WTC11 (cell line): Measurements from ENCODE around the gene TRPM4. TPM values are rescaled to one million over a fixed set of nuclear protein-coding genes. Genes with fewer than 3 reads are reported as not detected.
A peak's percentile ranks its signal among the peaks of the same experiment; 100 is the strongest.

Source experiments
- ATAC-seq: fragments of 200-7000 bp; cut with Tn5 transposase; 2 replicates; pipeline ENCODE4 v1.10.0; 2021; ENCODE audit warnings: mild to moderate bottlenecking, moderate library complexity
- CTCF ChIA-PET: fragments of 300-600 bp; sonication (Branson Sonifier 250); formaldehyde crosslinking; loops from one replicate; lab custom pipeline; 2021; ENCODE audit warnings: antibody characterized with exemption; lab: Charles Lee
- POLR2A ChIA-PET: fragments of 350-600 bp; sonication (Branson Sonifier 250); formaldehyde crosslinking; loops from one replicate; lab custom pipeline; 2021; ENCODE audit warnings: antibody characterized with exemption; lab: Charles Lee
- DNase-seq: peaks from one replicate; pipeline ENCODE4 v3.0.0; 2021; ENCODE audit warnings: low spot score
- H3K27ac Mint-ChIP-seq: 2 replicates; pipeline ENCODE4 v1.8.0; 2021; ENCODE audit warnings: mixed read lengths
- H3K27me3 Mint-ChIP-seq: 2 replicates; pipeline ENCODE4 v1.8.0; 2021; ENCODE audit warnings: low read depth, mild to moderate bottlenecking, moderate library complexity, mixed read lengths
- H3K36me3 Mint-ChIP-seq: 2 replicates; pipeline ENCODE4 v1.8.0; 2021; ENCODE audit warnings: mixed read lengths
- H3K4me1 Mint-ChIP-seq: 2 replicates; pipeline ENCODE4 v1.8.0; 2022; ENCODE audit warnings: mixed read lengths
- H3K4me3 Mint-ChIP-seq: 2 replicates; pipeline ENCODE4 v1.8.0; 2021; ENCODE audit warnings: mild to moderate bottlenecking, moderate library complexity, mixed read lengths
- H3K9me3 Mint-ChIP-seq: 2 replicates; pipeline ENCODE4 v1.8.0; 2021; ENCODE audit warnings: mixed read lengths
- CDX4 ChIP-seq: fragments of 250-450 bp; sonication (Bioruptor Pico); IDR thresholded peaks from 2 replicates; pipeline ENCODE4 v1.9.0; 2021; ENCODE audit warnings: moderate library complexity, mild to moderate bottlenecking, inconsistent platforms, borderline replicate concordance
- CTCF ChIP-seq: fragments of 200-600 bp; IDR thresholded peaks from 2 replicates; pipeline ENCODE4 v1.8.0; 2022; ENCODE audit warnings: antibody characterized with exemption
- EMX1 ChIP-seq: fragments of 250-450 bp; sonication (Bioruptor Pico); IDR thresholded peaks from 2 replicates; pipeline ENCODE4 v1.8.0; 2021; ENCODE audit warnings: mild to moderate bottlenecking
- ETV6 ChIP-seq: sonication (generic); formaldehyde crosslinking; IDR thresholded peaks from 2 replicates; pipeline ENCODE4 v1.8.1; 2022; ENCODE audit warnings: mild to moderate bottlenecking, missing genetic modification reagents
- IRF2 ChIP-seq: sonication (generic); formaldehyde crosslinking; IDR thresholded peaks from 2 replicates; pipeline ENCODE4 v1.8.0; 2022; ENCODE audit warnings: low read depth, missing genetic modification reagents, borderline replicate concordance
- JAZF1 ChIP-seq: fragments of 250-450 bp; sonication (Bioruptor Pico); IDR thresholded peaks from 2 replicates; pipeline ENCODE4 v1.9.0; 2021; ENCODE audit warnings: moderate library complexity, mild to moderate bottlenecking, inconsistent platforms
- KAT7 ChIP-seq: sonication (generic); formaldehyde crosslinking; IDR thresholded peaks from 2 replicates; pipeline ENCODE4 v1.8.1; 2023; ENCODE audit warnings: missing genetic modification reagents, mild to moderate bottlenecking, borderline replicate concordance
- MXD4 ChIP-seq: fragments of 250-450 bp; sonication (Bioruptor Pico); IDR thresholded peaks from 2 replicates; pipeline ENCODE4 v1.8.0; 2021; ENCODE audit warnings: mild to moderate bottlenecking, moderate library complexity, borderline replicate concordance
- NR2C2 ChIP-seq: sonication (generic); formaldehyde crosslinking; IDR thresholded peaks from 2 replicates; pipeline ENCODE4 v1.8.0; 2022; ENCODE audit warnings: mild to moderate bottlenecking, missing genetic modification reagents
- PRRX2 ChIP-seq: fragments of 250-450 bp; sonication (Bioruptor Pico); IDR thresholded peaks from 2 replicates; pipeline ENCODE4 v1.8.0; 2021; ENCODE audit warnings: mild to moderate bottlenecking
- TCF7 ChIP-seq: sonication (generic); formaldehyde crosslinking; IDR thresholded peaks from 2 replicates; pipeline ENCODE4 v1.8.0; 2022; ENCODE audit warnings: mild to moderate bottlenecking, low read depth, missing genetic modification reagents, moderate library complexity
- ZNF121 ChIP-seq: sonication (generic); formaldehyde crosslinking; IDR thresholded peaks from 2 replicates; pipeline ENCODE4 v1.8.0; 2023; ENCODE audit warnings: missing genetic modification reagents
- ZNF396 ChIP-seq: fragments of 250-450 bp; sonication (Bioruptor Pico); IDR thresholded peaks from 2 replicates; pipeline ENCODE4 v1.8.0; 2021; ENCODE audit warnings: mild to moderate bottlenecking, moderate library complexity, borderline replicate concordance
- ZNF532 ChIP-seq: fragments of 250-450 bp; sonication (Bioruptor Pico); IDR thresholded peaks from 2 replicates; pipeline ENCODE4 v1.9.0; 2021; ENCODE audit warnings: mild to moderate bottlenecking, borderline replicate concordance
- total RNA-seq: library from RNA; stranded (reverse); gene quantifications from 3 replicates; pipeline ENCODE4 v1.2.3, GENCODE V29; 2021
- TF ChIP-seq, protein P1 (sequence below): sonication (generic); formaldehyde crosslinking; IDR thresholded peaks from 2 replicates; pipeline ENCODE4 v1.8.1; 2022; ENCODE audit warnings: low read depth, mild to moderate bottlenecking, moderate library complexity, missing genetic modification reagents, borderline replicate concordance
- TF ChIP-seq, protein P2 (sequence below): sonication (generic); formaldehyde crosslinking; conservative IDR thresholded peaks from 2 replicates; pipeline ENCODE4 v1.8.1; 2022; ENCODE audit warnings: mild to moderate bottlenecking, missing genetic modification reagents
- TF ChIP-seq, protein P3 (sequence below): sonication (generic); formaldehyde crosslinking; conservative IDR thresholded peaks from 2 replicates; pipeline ENCODE4 v1.8.1; 2023; ENCODE audit warnings: mild to moderate bottlenecking, low read depth, missing genetic modification reagents, moderate library complexity

TRPM4 gene
- total RNA-seq, 1 experiment from 2014 or later: 15.5 TPM

DNA sequence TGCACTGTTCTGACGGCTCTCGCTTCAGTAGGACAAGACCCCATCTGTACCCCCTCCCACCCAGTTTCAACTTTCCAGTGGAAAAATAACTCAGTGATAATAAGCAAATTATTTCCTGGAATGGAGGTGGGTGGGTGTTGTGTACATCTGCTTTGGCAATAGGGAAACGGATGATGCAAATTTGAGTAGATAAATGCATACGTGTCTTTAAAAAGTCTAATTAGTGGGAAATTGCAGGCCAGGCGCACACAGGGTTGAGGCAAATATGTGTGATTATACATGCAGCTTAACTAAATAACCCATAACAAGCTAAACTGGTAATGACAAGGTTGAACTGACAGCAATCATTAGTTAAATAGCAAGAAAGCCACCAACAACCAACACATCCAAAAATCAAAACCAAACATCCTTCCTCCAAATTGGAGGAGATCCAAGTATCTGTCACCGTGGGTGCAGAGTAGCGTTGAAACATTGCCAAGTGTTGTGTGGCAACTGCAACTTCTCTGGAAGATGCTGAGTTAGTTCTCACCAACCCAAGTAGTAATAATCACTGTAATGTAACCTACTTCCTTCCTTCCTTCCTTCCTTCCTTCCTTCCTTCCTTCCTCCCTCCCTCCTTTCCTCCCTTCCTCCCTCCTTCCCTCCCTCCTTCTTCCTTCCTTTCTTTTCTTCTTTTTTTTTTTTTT is 54.6 kb downstream of the TRPM4 start:
- Mint-ChIP-seq H3K4me1 (peaks cover 7% of the 10 kb centered on the region), H3K27me3 (peaks cover 2% of the 10 kb centered on the region; the same call in 1 of the 2 replicates), H3K36me3 (peaks cover 13% of the 10 kb centered on the region), H3K27ac (no peak overlapping the region), H3K4me3 (no peak overlapping the region), H3K9me3 (peaks cover 9% of the 10 kb centered on the region)
- no peak for TF ChIP-seq EMX1 (CRISPR knock-in tag)
- no peak for TF ChIP-seq KAT7 (CRISPR knock-in tag)
- TF ChIP-seq NR2C2 (CRISPR knock-in tag): no peak
- TF ChIP-seq ZNF396 (CRISPR knock-in tag): no peak
- TF ChIP-seq ETV6: no peak
- no peak for TF ChIP-seq CDX4 (CRISPR knock-in tag)
- TF ChIP-seq TCF7 (CRISPR knock-in tag): no peak
- no peak for TF ChIP-seq ZNF532 (CRISPR knock-in tag)
- ChIA-PET POLR2A (no interaction called here), CTCF (interaction anchor here (3.0 kb wide), 1 partner anchor 13 kb away, joined by 13 read pairs; no protein-coding TSS in a partner anchor)
- ATAC-seq: no peak
- no peak for DNase-seq

GRCh38 chr19:49213791-49214190 is 56.2 kb downstream of the TRPM4 start:
- Mint-ChIP-seq H3K36me3 (0 out of 2 replicates have a peak, but pooled peaks cover 5% of the 10 kb centered on the region), H3K4me3 (no peak overlapping the region), H3K27ac (no peak overlapping the region), H3K4me1 (peaks cover 7% of the 10 kb centered on the region), H3K27me3 (peaks cover 2% of the 10 kb centered on the region; the same call in 1 of the 2 replicates), H3K9me3 (0 out of 2 replicates have a peak, but pooled peaks cover 8% of the 10 kb centered on the region)
- ChIA-PET POLR2A (no interaction called here), CTCF (interaction anchor here (0.6 to 4.0 kb wide), 10 partner anchors 9 to 214 kb away, joined by 3 to 32 read pairs (median 4); partner anchors contain the start of gene LIN7B)
- no peak for ATAC-seq
- DNase-seq: peak; percentile 70
- TF ChIP-seq, protein P1, sequence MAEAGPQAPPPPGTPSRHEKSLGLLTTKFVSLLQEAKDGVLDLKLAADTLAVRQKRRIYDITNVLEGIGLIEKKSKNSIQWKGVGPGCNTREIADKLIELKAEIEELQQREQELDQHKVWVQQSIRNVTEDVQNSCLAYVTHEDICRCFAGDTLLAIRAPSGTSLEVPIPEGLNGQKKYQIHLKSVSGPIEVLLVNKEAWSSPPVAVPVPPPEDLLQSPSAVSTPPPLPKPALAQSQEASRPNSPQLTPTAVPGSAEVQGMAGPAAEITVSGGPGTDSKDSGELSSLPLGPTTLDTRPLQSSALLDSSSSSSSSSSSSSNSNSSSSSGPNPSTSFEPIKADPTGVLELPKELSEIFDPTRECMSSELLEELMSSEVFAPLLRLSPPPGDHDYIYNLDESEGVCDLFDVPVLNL: no peak
- TF ChIP-seq, protein P2, sequence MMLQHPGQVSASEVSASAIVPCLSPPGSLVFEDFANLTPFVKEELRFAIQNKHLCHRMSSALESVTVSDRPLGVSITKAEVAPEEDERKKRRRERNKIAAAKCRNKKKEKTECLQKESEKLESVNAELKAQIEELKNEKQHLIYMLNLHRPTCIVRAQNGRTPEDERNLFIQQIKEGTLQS: no peak
- no peak for TF ChIP-seq MXD4 (CRISPR knock-in tag)

GRCh38 chr19:49214701-49215100 is 57.1 kb downstream of the TRPM4 start:
- POLR2A ChIA-PET: no interaction called here
- Mint-ChIP-seq H3K27ac (no peak overlapping the region), H3K9me3 (0 out of 2 replicates have a peak, but pooled peaks cover 8% of the 10 kb centered on the region), H3K4me3 (no peak overlapping the region), H3K4me1 (peaks cover 7% of the 10 kb centered on the region), H3K27me3 (peaks cover 2% of the 10 kb centered on the region; the same call in 1 of the 2 replicates), H3K36me3 (0 out of 2 replicates have a peak, but pooled peaks cover 5% of the 10 kb centered on the region)
- ATAC-seq (no peak), DNase-seq (no peak)
- CTCF ChIA-PET: interaction anchor here (1.5 to 4.0 kb wide), 3 partner anchors 10 to 101 kb away, joined by 5 to 32 read pairs (median 13); partner anchors contain the start of gene LIN7B
- no peak for TF ChIP-seq EMX1 (CRISPR knock-in tag)
- TF ChIP-seq ETV6: no peak
- no peak for TF ChIP-seq CTCF
- TF ChIP-seq IRF2 (CRISPR knock-in tag): no peak
- TF ChIP-seq CDX4 (CRISPR knock-in tag): no peak
- TF ChIP-seq ZNF121 (CRISPR knock-in tag): no peak
- no peak for TF ChIP-seq PRRX2 (CRISPR knock-in tag)
- TF ChIP-seq, protein P3, sequence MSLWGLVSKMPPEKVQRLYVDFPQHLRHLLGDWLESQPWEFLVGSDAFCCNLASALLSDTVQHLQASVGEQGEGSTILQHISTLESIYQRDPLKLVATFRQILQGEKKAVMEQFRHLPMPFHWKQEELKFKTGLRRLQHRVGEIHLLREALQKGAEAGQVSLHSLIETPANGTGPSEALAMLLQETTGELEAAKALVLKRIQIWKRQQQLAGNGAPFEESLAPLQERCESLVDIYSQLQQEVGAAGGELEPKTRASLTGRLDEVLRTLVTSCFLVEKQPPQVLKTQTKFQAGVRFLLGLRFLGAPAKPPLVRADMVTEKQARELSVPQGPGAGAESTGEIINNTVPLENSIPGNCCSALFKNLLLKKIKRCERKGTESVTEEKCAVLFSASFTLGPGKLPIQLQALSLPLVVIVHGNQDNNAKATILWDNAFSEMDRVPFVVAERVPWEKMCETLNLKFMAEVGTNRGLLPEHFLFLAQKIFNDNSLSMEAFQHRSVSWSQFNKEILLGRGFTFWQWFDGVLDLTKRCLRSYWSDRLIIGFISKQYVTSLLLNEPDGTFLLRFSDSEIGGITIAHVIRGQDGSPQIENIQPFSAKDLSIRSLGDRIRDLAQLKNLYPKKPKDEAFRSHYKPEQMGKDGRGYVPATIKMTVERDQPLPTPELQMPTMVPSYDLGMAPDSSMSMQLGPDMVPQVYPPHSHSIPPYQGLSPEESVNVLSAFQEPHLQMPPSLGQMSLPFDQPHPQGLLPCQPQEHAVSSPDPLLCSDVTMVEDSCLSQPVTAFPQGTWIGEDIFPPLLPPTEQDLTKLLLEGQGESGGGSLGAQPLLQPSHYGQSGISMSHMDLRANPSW: no peak
- no peak for TF ChIP-seq JAZF1 (CRISPR knock-in tag)
